ENCODE data around the gene AP1S3. TPM values are rescaled to one million over a fixed set of nuclear protein-coding genes. Genes with fewer than 3 reads are reported as not detected.
"Not testable (repeated sequence)": the region's sequence is repeated elsewhere in the genome, so short reads cannot be mapped to it uniquely, and the experiment has no call there.

Gene AP1S3
- total RNA-seq, 1 donor from 2014 or later, result 1.2 TPM

DNA sequence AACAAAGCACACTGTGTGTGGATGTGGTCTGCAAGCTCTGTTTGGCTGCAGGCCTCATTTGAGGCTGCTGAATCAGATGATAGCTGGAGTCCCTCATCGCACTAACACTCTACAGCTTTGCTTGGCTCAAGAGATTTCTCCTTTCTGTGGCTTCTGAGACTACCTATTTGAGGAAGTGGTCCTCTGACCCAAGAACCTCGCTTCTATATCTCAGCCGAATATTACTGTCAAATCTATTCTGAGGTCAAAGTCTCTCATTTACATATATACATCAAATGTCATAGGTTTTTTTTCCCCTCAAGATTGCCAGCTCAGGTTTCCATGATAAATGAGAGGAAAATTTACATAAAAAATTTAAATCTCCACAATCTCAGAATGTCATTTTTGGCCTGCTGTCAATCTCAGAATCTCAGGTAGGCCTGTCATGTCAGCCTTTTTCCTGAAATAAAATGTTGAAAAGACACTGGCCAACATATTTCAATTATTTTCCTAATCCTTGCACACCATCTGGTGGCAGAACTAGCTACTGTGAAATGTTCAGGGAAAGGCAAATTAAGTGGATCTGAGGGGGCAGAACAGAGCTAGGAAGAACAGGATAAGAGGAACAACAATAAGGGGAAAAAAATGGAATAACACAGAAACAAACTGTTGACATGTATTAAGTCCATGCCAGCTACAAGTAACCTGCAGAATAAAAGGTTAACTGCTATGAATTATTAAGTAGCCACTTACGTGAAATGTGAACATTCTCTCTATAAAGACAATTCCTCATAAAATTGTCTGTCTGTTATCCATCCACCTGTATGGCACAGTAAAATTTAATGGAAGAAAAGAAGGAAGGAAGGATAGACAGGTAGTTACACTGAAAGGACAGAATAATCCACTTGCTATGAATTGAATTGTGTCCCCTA lies 39.3 kb downstream of the AP1S3 start:
- peak; percentile 73 for DNase-seq

- DNase-seq, result peak; percentile 86
Measured at GRCh38 chr2:223797037-223797436, 40.3 kb downstream of the AP1S3 start.

DNA sequence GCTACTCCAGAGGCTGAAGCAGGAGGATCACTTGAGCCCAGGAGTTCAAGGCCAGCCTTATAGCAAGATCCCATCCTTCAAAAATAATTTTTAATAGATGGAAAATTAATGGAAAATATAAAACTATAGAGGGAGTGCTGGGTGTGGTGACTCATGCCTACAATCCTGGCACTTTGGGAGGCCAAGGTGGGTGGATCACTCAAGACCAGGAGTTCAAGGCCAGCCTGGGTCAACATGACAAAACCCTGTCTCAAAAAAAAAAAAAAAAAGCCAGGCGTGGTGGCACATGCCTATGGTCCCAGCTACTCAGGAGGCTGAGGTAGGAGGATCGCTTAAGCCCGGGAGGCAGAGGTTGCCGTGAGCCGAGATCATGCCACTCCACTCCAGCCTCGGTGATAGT lies 48.0 kb downstream of the AP1S3 start:
- DNase-seq, result no peak

DNA sequence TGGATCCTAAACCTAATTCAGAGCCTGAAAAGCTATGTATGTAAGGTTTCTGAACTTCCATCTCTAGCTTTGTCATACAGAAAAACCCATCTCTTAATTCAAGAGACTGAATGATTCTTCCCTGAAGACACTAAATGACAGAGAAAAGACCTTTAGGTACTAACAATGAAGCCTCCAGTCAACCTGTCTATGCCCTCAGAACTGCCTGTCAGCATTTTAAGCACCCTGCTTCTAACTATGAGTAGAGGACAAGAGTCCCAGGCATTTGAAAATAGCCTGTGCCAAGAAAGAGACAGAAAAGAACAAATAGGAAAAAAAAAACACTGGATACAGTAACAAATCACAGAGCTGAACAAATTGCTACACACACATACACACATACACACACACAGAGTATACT lies 48.6 kb downstream of the AP1S3 start:
- no peak for DNase-seq

- DNase-seq, result not testable (repeated sequence)
Measured at GRCh38 chr2:223788106-223788505, 49.3 kb downstream of the AP1S3 start.

DNA sequence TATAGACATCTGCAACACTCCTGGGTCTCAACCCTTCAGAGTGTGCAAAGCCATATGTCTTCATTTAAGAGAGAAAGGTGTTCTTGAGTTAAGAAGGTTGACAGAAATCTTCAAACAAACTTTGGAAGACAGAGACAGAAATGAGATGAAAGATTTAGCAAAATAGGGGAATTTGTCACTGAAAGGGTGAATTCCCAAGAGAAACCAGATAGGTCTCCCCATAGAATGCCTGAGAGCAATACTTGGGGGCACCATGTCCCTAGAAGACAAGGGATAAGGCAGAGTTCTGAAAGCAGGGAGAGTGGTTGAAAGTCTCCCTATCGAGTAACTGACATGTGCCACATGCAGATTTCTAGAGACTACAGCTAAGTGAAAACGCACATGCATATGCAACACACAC lies 50.0 kb downstream of the AP1S3 start:
- no peak for DNase-seq

- DNase-seq, result no peak
Measured at GRCh38 chr2:223786943-223787342, 50.4 kb downstream of the AP1S3 start.

DNA sequence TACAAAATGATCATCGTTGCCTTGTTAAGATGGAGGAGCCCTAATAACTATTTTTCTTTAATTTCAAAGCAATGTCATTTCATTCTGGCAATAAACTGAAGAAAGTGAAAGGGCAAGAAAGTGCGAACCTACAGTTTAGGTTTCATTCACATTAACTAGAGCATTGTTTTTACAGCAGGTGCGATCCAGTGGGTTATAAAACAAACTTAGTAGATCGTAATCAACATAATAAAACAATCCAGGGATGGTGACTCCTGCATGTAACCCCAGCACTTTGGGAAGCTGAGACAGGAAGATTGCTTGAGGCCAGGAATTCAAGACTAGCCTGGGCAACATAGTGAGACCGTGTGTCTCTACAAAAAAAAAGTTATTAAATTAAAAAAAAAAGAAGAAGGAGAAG lies 51.1 kb downstream of the AP1S3 start:
- no peak for DNase-seq

- DNase-seq, result no peak
Measured at GRCh38 chr2:223784221-223784772, 53.1 kb downstream of the AP1S3 start.

DNA sequence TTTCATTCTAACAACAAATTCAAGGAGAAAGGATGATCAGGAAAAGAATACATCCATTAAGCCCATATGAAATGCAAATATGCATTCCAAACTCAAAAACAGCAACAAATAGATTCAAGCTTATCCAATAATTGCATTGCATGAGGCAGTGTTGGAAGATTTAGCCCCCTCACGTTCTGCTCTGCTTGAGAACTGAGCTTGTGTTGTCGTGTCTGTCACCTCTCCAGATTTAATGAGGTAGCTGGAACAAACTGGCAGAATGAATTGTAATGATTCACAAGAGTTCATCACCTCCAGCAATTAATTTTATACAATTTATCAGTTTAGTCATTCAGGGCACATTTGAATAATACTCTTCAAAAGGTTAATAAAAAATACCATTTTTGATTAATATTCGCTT lies 54.8 kb downstream of the AP1S3 start:
- DNase-seq, result no peak

GRCh38 chr2:223781560-223781959 lies 55.8 kb downstream of the AP1S3 start:
- DNase-seq, result no peak

DNA sequence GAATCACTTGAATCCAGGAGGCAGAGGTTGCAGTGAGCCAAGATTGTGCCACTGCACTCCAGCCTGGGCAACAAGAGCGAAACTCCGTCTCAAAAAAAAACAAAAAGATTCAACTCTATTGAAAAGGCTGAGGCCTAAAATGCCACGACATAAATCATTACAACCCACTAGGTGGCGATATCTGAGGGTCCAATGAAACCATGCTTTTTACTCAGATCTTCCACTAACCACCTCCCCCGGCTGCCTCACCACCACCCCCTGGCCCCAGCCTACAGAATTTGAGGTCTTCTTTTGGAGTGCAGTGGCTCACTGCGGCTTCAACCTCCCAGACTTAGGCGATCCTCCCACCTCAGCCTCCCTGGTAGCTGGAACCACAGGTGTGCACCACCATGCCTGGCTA lies 57.5 kb downstream of the AP1S3 start:
- peak; percentile 72 for DNase-seq

GRCh38 chr2:223774193-223774592 lies 63.2 kb downstream of the AP1S3 start:
- DNase-seq, result no peak

DNA sequence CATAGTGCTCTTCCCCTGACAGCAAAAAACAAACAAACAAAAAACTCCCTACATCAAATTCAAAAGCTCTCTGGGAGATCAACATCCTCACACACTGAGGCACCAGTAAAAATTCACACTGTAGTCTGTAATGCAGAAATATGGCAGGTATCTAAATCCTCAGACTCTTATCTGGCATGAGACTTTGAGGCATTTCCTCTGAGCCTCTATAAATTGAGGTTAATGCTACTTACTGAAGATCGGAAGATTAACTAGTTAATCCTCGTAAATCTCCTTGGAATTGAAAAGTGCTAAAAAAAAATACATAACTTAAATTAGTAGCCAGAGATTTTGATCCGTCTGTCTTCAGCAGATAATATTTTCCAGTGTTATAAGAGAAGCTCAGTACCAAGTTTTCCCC lies 65.0 kb downstream of the AP1S3 start:
- no peak for DNase-seq

DNA sequence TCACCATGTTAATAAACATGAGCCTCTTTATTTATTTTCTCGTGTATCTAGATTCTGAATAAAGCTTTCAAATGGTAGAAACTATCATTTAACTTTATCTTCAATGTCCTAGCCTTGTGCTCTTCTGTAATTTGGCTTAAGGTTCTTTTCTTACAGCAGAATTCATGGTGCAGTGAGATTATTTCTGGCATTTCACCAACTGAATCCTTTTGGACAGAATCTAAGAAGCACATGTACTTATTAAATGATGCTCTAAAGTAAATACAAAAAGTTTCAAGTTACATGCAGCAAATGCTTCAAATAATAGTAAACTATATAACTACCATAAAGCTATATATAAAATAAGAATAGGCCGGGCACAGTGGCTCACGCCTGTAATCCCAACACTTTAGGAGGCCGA lies 65.9 kb downstream of the AP1S3 start:
- no peak for DNase-seq

- DNase-seq, result no peak
Measured at GRCh38 chr2:223768179-223768578, 69.2 kb downstream of the AP1S3 start.

- DNase-seq, result no peak
Measured at GRCh38 chr2:223767341-223767740, 70.0 kb downstream of the AP1S3 start.

- peak; percentile 65 for DNase-seq
Measured at GRCh38 chr2:223765221-223765785, 72.1 kb downstream of the AP1S3 start.

- no peak for DNase-seq
Measured at GRCh38 chr2:223764796-223765195, 72.6 kb downstream of the AP1S3 start.

DNA sequence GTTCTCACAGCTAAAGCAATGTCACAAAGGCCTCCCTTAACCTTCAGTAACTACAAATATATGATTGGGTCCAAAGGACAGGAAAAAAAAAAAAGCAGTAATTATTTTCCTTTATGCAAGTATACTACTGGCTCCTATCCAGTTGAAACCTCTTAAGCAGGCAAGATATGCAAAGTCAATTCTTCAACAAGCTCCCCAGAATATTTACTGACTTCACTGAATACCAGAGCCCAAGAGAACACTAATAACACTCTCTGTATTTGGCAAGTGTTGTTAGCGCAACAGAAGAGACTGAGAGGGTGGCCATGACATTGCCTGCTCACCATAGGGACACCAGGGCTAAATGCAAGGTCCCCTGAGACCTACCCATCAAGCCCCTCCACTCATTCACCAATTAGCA lies 74.5 kb downstream of the AP1S3 start:
- no peak for DNase-seq

GRCh38 chr2:223761746-223762145 lies 75.6 kb downstream of the AP1S3 start:
- DNase-seq, result not testable (repeated sequence)

GRCh38 chr2:223760838-223761502 lies 76.4 kb downstream of the AP1S3 start:
- peak; percentile 86 for DNase-seq
